Retina (tissue), 1 donor: ENCODE data around the gene SMG6.
A peak's percentile ranks its signal among the peaks of the same experiment; 100 is the strongest.

Experiments used
- DNase-seq: peaks from one replicate; pipeline ENCODE4 v3.0.0-alpha.2; 2016

SMG6 gene

GRCh38 chr17:2056206-2057174, 247.1 kb downstream of the SMG6 start:
- DNase-seq = peak; percentile 68

GRCh38 chr17:2055292-2056205, 248.0 kb downstream of the SMG6 start:
- DNase-seq = no peak

- peak; percentile 92 for DNase-seq
These were observed 248.9 kb downstream of the SMG6 start, which contains the start of gene HIC1 for GRCh38 chr17:2054512-2055291. Gene HIC1 (plus strand): TSS chr17:2055103. CDS start chr17:2056691, 1,588 bp downstream.

GRCh38 chr17:2054262-2054511, 249.4 kb downstream of the SMG6 start:
- DNase-seq = no peak

GRCh38 chr17:2053380-2054261, 250.0 kb downstream of the SMG6 start:
- DNase-seq = peak; percentile 81

- peak; percentile 54 for DNase-seq
These were observed 251.5 kb downstream of the SMG6 start for GRCh38 chr17:2051933-2052559.

- DNase-seq = no peak
These were observed 252.3 kb downstream of the SMG6 start for GRCh38 chr17:2051061-2051932.

GRCh38 chr17:2050300-2051060, 253.1 kb downstream of the SMG6 start:
- peak; percentile 60 for DNase-seq

GRCh38 chr17:2049333-2050299, 254.0 kb downstream of the SMG6 start:
- DNase-seq = peak; percentile 69

GRCh38 chr17:2048805-2049204, 254.8 kb downstream of the SMG6 start:
- DNase-seq = no peak

- no peak for DNase-seq
These were observed 256.0 kb downstream of the SMG6 start for GRCh38 chr17:2047590-2047989.

GRCh38 chr17:2044263-2044894, 259.2 kb downstream of the SMG6 start:
- DNase-seq = no peak

GRCh38 chr17:2043785-2044184, 259.8 kb downstream of the SMG6 start:
- no peak for DNase-seq

GRCh38 chr17:2042933-2043332, 260.7 kb downstream of the SMG6 start:
- no peak for DNase-seq

GRCh38 chr17:2042390-2042847, 261.2 kb downstream of the SMG6 start:
- peak; percentile 52 for DNase-seq

- DNase-seq = peak; percentile 99
These were observed 261.8 kb downstream of the SMG6 start, which contains the start of gene OVCA2 for GRCh38 chr17:2041561-2042389. Gene OVCA2 (plus strand): TSS chr17:2042022. CDS start chr17:2042048, 26 bp downstream.
